ENCODE measurements around the gene NTN4.
A peak's percentile ranks its signal among the peaks of the same experiment; 100 is the strongest.

Gene NTN4

GRCh38 chr12:95733141-95733825 is 57.3 kb downstream of the NTN4 start:
- DNase-seq (ENCODE audit: low read depth in 1 of 2, low spot score in 1 of 2): peak in 1 of 2 experiments; percentile 51
- no peak for TF ChIP-seq JUND (IDR thresholded peaks at IDR 0.05; ENCODE audit: low read depth)
- in situ Hi-C loops (cut with HindIII; ENCODE audit: low pct_unique_long_range_greater_than_20kb, low sequenced_read_pairs): no loop called here

GRCh38 chr12:95731519-95731958 is 59.0 kb downstream of the NTN4 start:
- in situ Hi-C loops (cut with HindIII; ENCODE audit: low pct_unique_long_range_greater_than_20kb, low sequenced_read_pairs): no loop called here
- TF ChIP-seq JUND (IDR thresholded peaks at IDR 0.05; ENCODE audit: low read depth): no peak
- no peak for DNase-seq (ENCODE audit: low read depth in 1 of 2, low spot score in 1 of 2)

- no peak for TF ChIP-seq JUND (IDR thresholded peaks at IDR 0.05; ENCODE audit: low read depth)
- in situ Hi-C loops (cut with HindIII; ENCODE audit: low pct_unique_long_range_greater_than_20kb, low sequenced_read_pairs): no loop called here
- DNase-seq (ENCODE audit: low read depth in 1 of 2, low spot score in 1 of 2): peak in 1 of 2 experiments; percentile 36
Observed at GRCh38 chr12:95730457-95730856, 60.1 kb downstream of the NTN4 start.

GRCh38 chr12:95726903-95727302 is 63.7 kb downstream of the NTN4 start:
- no peak for DNase-seq (ENCODE audit: low read depth in 1 of 2, low spot score in 1 of 2)
- no peak for TF ChIP-seq JUND (IDR thresholded peaks at IDR 0.05; ENCODE audit: low read depth)
- in situ Hi-C loops (cut with HindIII; ENCODE audit: low pct_unique_long_range_greater_than_20kb, low sequenced_read_pairs): no loop called here

- in situ Hi-C loops (cut with HindIII; ENCODE audit: low pct_unique_long_range_greater_than_20kb, low sequenced_read_pairs): no loop called here
- no peak for DNase-seq (ENCODE audit: low read depth in 1 of 2, low spot score in 1 of 2)
- no peak for TF ChIP-seq JUND (IDR thresholded peaks at IDR 0.05; ENCODE audit: low read depth)
Observed at GRCh38 chr12:95724767-95725166, 65.8 kb downstream of the NTN4 start.

- no peak for DNase-seq (ENCODE audit: low read depth in 1 of 2, low spot score in 1 of 2)
- in situ Hi-C loops (cut with HindIII; ENCODE audit: low pct_unique_long_range_greater_than_20kb, low sequenced_read_pairs): no loop called here
- peak; percentile 39; the same call in 1 of the 2 replicates for TF ChIP-seq JUND (IDR thresholded peaks at IDR 0.05; ENCODE audit: low read depth)
Observed at GRCh38 chr12:95723693-95724384, 66.7 kb downstream of the NTN4 start.

GRCh38 chr12:95721320-95721719 is 69.2 kb downstream of the NTN4 start:
- in situ Hi-C loops (cut with HindIII; ENCODE audit: low pct_unique_long_range_greater_than_20kb, low sequenced_read_pairs): no loop called here
- peak; percentile 89 for TF ChIP-seq JUND (IDR thresholded peaks at IDR 0.05; ENCODE audit: low read depth)
- peak in 1 of 2 experiments; percentile 83 for DNase-seq (ENCODE audit: low read depth in 1 of 2, low spot score in 1 of 2)

- no peak for DNase-seq (ENCODE audit: low read depth in 1 of 2, low spot score in 1 of 2)
- TF ChIP-seq JUND (IDR thresholded peaks at IDR 0.05; ENCODE audit: low read depth): no peak
- in situ Hi-C loops (cut with HindIII; ENCODE audit: low pct_unique_long_range_greater_than_20kb, low sequenced_read_pairs): no loop called here
Observed at GRCh38 chr12:95720146-95720545, 70.4 kb downstream of the NTN4 start.

GRCh38 chr12:95718772-95719171 is 71.8 kb downstream of the NTN4 start:
- in situ Hi-C loops (cut with HindIII; ENCODE audit: low pct_unique_long_range_greater_than_20kb, low sequenced_read_pairs): no loop called here
- TF ChIP-seq JUND (IDR thresholded peaks at IDR 0.05; ENCODE audit: low read depth): no peak
- no peak for DNase-seq (ENCODE audit: low read depth in 1 of 2, low spot score in 1 of 2)

GRCh38 chr12:95718006-95718431 is 72.5 kb downstream of the NTN4 start:
- in situ Hi-C loops (cut with HindIII; ENCODE audit: low pct_unique_long_range_greater_than_20kb, low sequenced_read_pairs): no loop called here
- peak; percentile 38 to 85 for DNase-seq (ENCODE audit: low read depth in 1 of 2, low spot score in 1 of 2)
- TF ChIP-seq JUND (IDR thresholded peaks at IDR 0.05; ENCODE audit: low read depth): peak; percentile 100

GRCh38 chr12:95717316-95717928 is 73.1 kb downstream of the NTN4 start:
- no peak for TF ChIP-seq JUND (IDR thresholded peaks at IDR 0.05; ENCODE audit: low read depth)
- in situ Hi-C loops (cut with HindIII; ENCODE audit: low pct_unique_long_range_greater_than_20kb, low sequenced_read_pairs): no loop called here
- no peak for DNase-seq (ENCODE audit: low read depth in 1 of 2, low spot score in 1 of 2)

GRCh38 chr12:95715177-95715576 is 75.4 kb downstream of the NTN4 start:
- DNase-seq (ENCODE audit: low read depth in 1 of 2, low spot score in 1 of 2): no peak
- TF ChIP-seq JUND (IDR thresholded peaks at IDR 0.05; ENCODE audit: low read depth): no peak
- in situ Hi-C loops (cut with HindIII; ENCODE audit: low pct_unique_long_range_greater_than_20kb, low sequenced_read_pairs): no loop called here

GRCh38 chr12:95712269-95712668 is 78.3 kb downstream of the NTN4 start:
- in situ Hi-C loops (cut with HindIII; ENCODE audit: low pct_unique_long_range_greater_than_20kb, low sequenced_read_pairs): no loop called here
- no peak for TF ChIP-seq JUND (IDR thresholded peaks at IDR 0.05; ENCODE audit: low read depth)

More at GRCh38 chr12:95712269-95712668, 78.3 kb downstream of the NTN4 start:
- no peak for DNase-seq (ENCODE audit: low read depth in 1 of 2, low spot score in 1 of 2)

All from T47D (cell line).